Endodermal cell (in vitro differentiated cells): ENCODE results near the gene PRSS36. TPM values are rescaled to one million over a fixed set of nuclear protein-coding genes. Genes with fewer than 3 reads are reported as not detected.

ENCODE experiments used
- DNase-seq: peaks from one replicate; pipeline ENCODE4 v3.0.0-alpha.2; 2017
- H3K27ac ChIP-seq: 2 replicates; pipeline ENCODE4 v1.5.1; 2013; ENCODE audit warnings: mild to moderate bottlenecking, low read depth, low read length, moderate library complexity
- H3K27me3 ChIP-seq: 2 replicates; pipeline ENCODE4 v1.6.1; 2013; ENCODE audit warnings: mild to moderate bottlenecking, low read length, moderate library complexity; ENCODE audit not compliant: insufficient read depth, control insufficient read depth, poor library complexity, severe bottlenecking
- H3K36me3 ChIP-seq: 2 replicates; pipeline ENCODE4 v1.7.0; 2013; ENCODE audit warnings: mild to moderate bottlenecking, low read length, moderate library complexity; ENCODE audit not compliant: control insufficient read depth, insufficient read depth
- H3K4me1 ChIP-seq: one replicate; pipeline ENCODE4 v1.7.0; 2013; ENCODE audit warnings: low read length; ENCODE audit not compliant: control insufficient read depth, insufficient read depth
- H3K4me3 ChIP-seq: 2 replicates; pipeline ENCODE4 v1.5.1; 2013; ENCODE audit warnings: mild to moderate bottlenecking, low read length, moderate library complexity
- H3K9ac ChIP-seq: 2 replicates; pipeline ENCODE4 v1.6.1; 2013; ENCODE audit warnings: mild to moderate bottlenecking, low read length, moderate library complexity; ENCODE audit not compliant: poor library complexity, severe bottlenecking; ENCODE audit errors: extremely low read depth
- H3K9me3 ChIP-seq: 2 replicates; pipeline ENCODE4 v1.6.1; 2013; ENCODE audit warnings: mild to moderate bottlenecking, low read length, moderate library complexity; ENCODE audit not compliant: control insufficient read depth
- H3K27ac Mint-ChIP-seq: 2 replicates; pipeline ENCODE4 v1.8.0; 2020; ENCODE audit warnings: mixed read lengths
- H3K27me3 Mint-ChIP-seq: 2 replicates; pipeline ENCODE4 v1.8.0; 2021; ENCODE audit warnings: mild to moderate bottlenecking, mixed read lengths; ENCODE audit not compliant: insufficient read depth
- H3K36me3 Mint-ChIP-seq: 2 replicates; pipeline ENCODE4 v1.8.0; 2020; ENCODE audit warnings: low read depth, mixed read lengths
- H3K4me1 Mint-ChIP-seq: 2 replicates; pipeline ENCODE4 v1.8.0; 2020; ENCODE audit warnings: mixed read lengths
- H3K4me3 Mint-ChIP-seq: 2 replicates; pipeline ENCODE4 v1.8.0; 2020; ENCODE audit warnings: mild to moderate bottlenecking, moderate library complexity, mixed read lengths
- H3K9me3 Mint-ChIP-seq: 2 replicates; pipeline ENCODE4 v1.8.0; 2020; ENCODE audit warnings: mild to moderate bottlenecking, mixed read lengths
- CTCF ChIP-seq: fragments of 200-600 bp; sonication (generic); conservative IDR thresholded peaks from 2 replicates; pipeline ENCODE4 v1.5.0; 2021; ENCODE audit warnings: antibody characterized with exemption, mild to moderate bottlenecking
- WGBS, 2 experiments: methylation state at CpG; one replicate each; pipeline versions ENCODE4 v1.1.5 to v1.1.7; 2013; ENCODE audit warnings: missing lambda C conversion rate in 2 of 2, mixed read lengths in 1 of 2; ENCODE audit not compliant: insufficient coverage in 1 of 2, insufficient read length in 1 of 2; 5-methylcytosine and 5-hydroxymethylcytosine counted together
- total RNA-seq, 2 donors: library from RNA; stranded (reverse); fragmentation: NEBNext Ultra II Directional in 1 of 2; extraction: Animal tissue kit (Norgen Biotek cat#: 25700) in 1 of 2; gene quantifications; 2 replicates in 1 of 2; 3 replicates in 1 of 2; pipeline ENCODE4 v1.2.1, GENCODE V29; 2021

The PRSS36 gene
- total RNA-seq, 2 donors from 2014 or later, result 0.22 to 0.71 TPM

GRCh38 chr16:31112711-31113110, 37.2 kb downstream of the PRSS36 start:
- no peak for TF ChIP-seq CTCF
- Mint-ChIP-seq H3K27me3 (no peaks in the 10 kb centered on the region), H3K4me3 (no peak overlapping the region), H3K36me3 (peaks cover 34% of the 10 kb centered on the region), H3K27ac (no peak overlapping the region), H3K4me1 (no peaks in the 10 kb centered on the region), H3K9me3 (no peaks in the 10 kb centered on the region)
- Histone ChIP-seq H3K9ac (no peak overlapping the region), H3K9me3 (no peaks in the 10 kb centered on the region), H3K36me3 (peaks cover 33% of the 10 kb centered on the region), H3K27me3 (no peaks in the 10 kb centered on the region), H3K4me3 (no peak overlapping the region), H3K4me1 (no peaks in the 10 kb centered on the region), H3K27ac (no peak overlapping the region)
- 83 to 95% methylated on average over 2 of the region's 2 CpGs for whole genome bisulfite sequencing, 2 experiments
- no peak for DNase-seq

GRCh38 chr16:31111881-31112466, 37.9 kb downstream of the PRSS36 start:
- H3K27me3 ChIP-seq, result no peaks in the 10 kb centered on the region
- DNase-seq, result no peak
- Mint-ChIP-seq H3K27ac (no peak overlapping the region), H3K27me3 (no peaks in the 10 kb centered on the region), H3K9me3 (no peaks in the 10 kb centered on the region), H3K4me3 (no peak overlapping the region), H3K36me3 (peaks cover 34% of the 10 kb centered on the region), H3K4me1 (no peaks in the 10 kb centered on the region)
- H3K36me3 ChIP-seq, result peaks cover 33% of the 10 kb centered on the region
- TF ChIP-seq CTCF, result no peak
- H3K4me3 ChIP-seq, result no peak overlapping the region
- H3K9ac ChIP-seq, result no peak overlapping the region
- H3K9me3 ChIP-seq, result no peaks in the 10 kb centered on the region
- no peaks in the 10 kb centered on the region for H3K4me1 ChIP-seq
- 93 to 96% methylated on average over 8 to 23 of the region's 23 CpGs for WGBS, 2 experiments
- no peak overlapping the region for H3K27ac ChIP-seq

- H3K27ac Mint-ChIP-seq, result no peak overlapping the region
- peak overlapping the region; percentile 57 for H3K4me3 Mint-ChIP-seq
- WGBS, 2 experiments, result 94 to 97% methylated on average over 20 to 26 of the region's 26 CpGs
- no peaks in the 10 kb centered on the region for H3K27me3 Mint-ChIP-seq
- Histone ChIP-seq H3K27ac (no peak overlapping the region), H3K36me3 (peaks cover 33% of the 10 kb centered on the region), H3K27me3 (no peaks in the 10 kb centered on the region), H3K4me3 (no peak overlapping the region), H3K9ac (no peak overlapping the region), H3K4me1 (no peaks in the 10 kb centered on the region), H3K9me3 (no peaks in the 10 kb centered on the region)
- H3K36me3 Mint-ChIP-seq, result peaks cover 32% of the 10 kb centered on the region
- no peak for TF ChIP-seq CTCF
- DNase-seq, result no peak
- peaks cover 1% of the 10 kb centered on the region for H3K9me3 Mint-ChIP-seq
- no peaks in the 10 kb centered on the region for H3K4me1 Mint-ChIP-seq
These were observed 39.5 kb downstream of the PRSS36 start for GRCh38 chr16:31110106-31111034.
